SK-N-SH treated with all-trans-retinoic acid at 6 μM for 48 hours (cell line): Measurements from ENCODE around the gene CHRNA4.
"Not testable (repeated sequence)": the region's sequence is repeated elsewhere in the genome, so short reads cannot be mapped to it uniquely, and the experiment has no call there.

ENCODE experiments used
- ATAC-seq: fragments of 200-7000 bp; cut with Tn5 transposase; 3 replicates; pipeline ENCODE4 v1.9.1; 2020; ENCODE audit warnings: mild to moderate bottlenecking, moderate library complexity
- ARNTL ChIP-seq: fragments of 450-650 bp; formaldehyde crosslinking; IDR thresholded peaks from 2 replicates; pipeline ENCODE4 v1.5.0; 2020; ENCODE audit warnings: low read depth, mild to moderate bottlenecking, moderate library complexity, borderline replicate concordance
- BACH2 ChIP-seq: fragments of 250-450 bp; sonication (Bioruptor Pico); IDR thresholded peaks from 2 replicates; pipeline ENCODE4 v1.9.0; 2021; ENCODE audit warnings: mild to moderate bottlenecking, borderline replicate concordance
- CSDC2 ChIP-seq: fragments of 250-450 bp; sonication (Bioruptor Pico); IDR thresholded peaks from 2 replicates; pipeline ENCODE4 v1.5.0; 2020; ENCODE audit warnings: mild to moderate bottlenecking, moderate library complexity
- ESRRG ChIP-seq: fragments of 250-450 bp; sonication (Bioruptor Pico); IDR thresholded peaks from 2 replicates; pipeline ENCODE4 v1.6.1; 2021; ENCODE audit warnings: mild to moderate bottlenecking
- GLIS3 ChIP-seq: fragments of 250-450 bp; sonication (Bioruptor Pico); IDR thresholded peaks from 2 replicates; pipeline ENCODE4 v1.5.0; 2020; ENCODE audit warnings: mild to moderate bottlenecking, moderate library complexity
- ISL1 ChIP-seq: fragments of 250-450 bp; sonication (Bioruptor Pico); IDR thresholded peaks from 2 replicates; pipeline ENCODE4 v2.1.2; 2022; ENCODE audit warnings: mild to moderate bottlenecking, moderate library complexity
- OSR1 ChIP-seq: fragments of 250-450 bp; sonication (Bioruptor Pico); IDR thresholded peaks from 2 replicates; pipeline ENCODE4 v1.8.0; 2022; ENCODE audit warnings: moderate library complexity, mild to moderate bottlenecking, inconsistent platforms
- PATZ1 ChIP-seq: fragments of 250-450 bp; sonication (Bioruptor Pico); IDR thresholded peaks from 2 replicates; pipeline ENCODE4 v1.8.0; 2020; ENCODE audit warnings: mild to moderate bottlenecking, moderate library complexity, borderline replicate concordance
- PPARA ChIP-seq: fragments of 250-450 bp; sonication (Bioruptor Pico); IDR thresholded peaks from 2 replicates; pipeline ENCODE4 v1.5.0; 2020; ENCODE audit warnings: mild to moderate bottlenecking, borderline replicate concordance
- RARB ChIP-seq: fragments of 250-450 bp; sonication (Bioruptor Pico); IDR thresholded peaks from 2 replicates; pipeline ENCODE4 v1.8.0; 2021; ENCODE audit warnings: mild to moderate bottlenecking, moderate library complexity
- SNAI2 ChIP-seq: fragments of 250-450 bp; sonication (Bioruptor Pico); IDR thresholded peaks from 2 replicates; pipeline ENCODE4 v1.5.0; 2020; ENCODE audit warnings: mild to moderate bottlenecking, moderate library complexity
- TCF4 ChIP-seq: fragments of 250-450 bp; sonication (Bioruptor Pico); IDR thresholded peaks from 2 replicates; pipeline ENCODE4 v1.8.0; 2021; ENCODE audit warnings: mild to moderate bottlenecking, moderate library complexity, borderline replicate concordance
- TSHZ2 ChIP-seq: fragments of 250-450 bp; sonication (Bioruptor Pico); IDR thresholded peaks from 2 replicates; pipeline ENCODE4 v1.5.0; 2020; ENCODE audit warnings: mild to moderate bottlenecking, moderate library complexity
- ZC3H10 ChIP-seq: fragments of 250-450 bp; sonication (Bioruptor Pico); IDR thresholded peaks from 2 replicates; pipeline ENCODE4 v1.5.1; 2021; ENCODE audit warnings: mild to moderate bottlenecking, moderate library complexity
- ZFP3 ChIP-seq: fragments of 250-450 bp; sonication (Bioruptor Pico); IDR thresholded peaks from 2 replicates; pipeline ENCODE4 v1.5.0; 2020; ENCODE audit warnings: mild to moderate bottlenecking, moderate library complexity
- ZFP30 ChIP-seq: fragments of 450-650 bp; formaldehyde crosslinking; IDR thresholded peaks from 2 replicates; pipeline ENCODE4 v1.5.0; 2022; ENCODE audit warnings: mild to moderate bottlenecking, moderate library complexity
- ZNF565 ChIP-seq: fragments of 450-650 bp; formaldehyde crosslinking; conservative IDR thresholded peaks from 2 replicates; pipeline ENCODE4 v1.5.0; 2020; ENCODE audit warnings: low read depth, mild to moderate bottlenecking, moderate library complexity
- ZNF70 ChIP-seq: fragments of 450-650 bp; formaldehyde crosslinking; IDR thresholded peaks from 2 replicates; pipeline ENCODE4 v1.5.0; 2020; ENCODE audit warnings: mild to moderate bottlenecking, moderate library complexity
- ZNF8 ChIP-seq: fragments of 450-650 bp; formaldehyde crosslinking; IDR thresholded peaks from 2 replicates; pipeline ENCODE4 v1.5.0; 2020; ENCODE audit warnings: mild to moderate bottlenecking, moderate library complexity
- TF ChIP-seq, protein P1 (sequence below): fragments of 250-450 bp; sonication (Bioruptor Pico); IDR thresholded peaks from 2 replicates; pipeline ENCODE4 v1.5.1; 2020; ENCODE audit warnings: low read depth, mild to moderate bottlenecking, moderate library complexity
- TF ChIP-seq, protein P2 (sequence below): fragments of 250-450 bp; sonication (Bioruptor Pico); IDR thresholded peaks from 2 replicates; pipeline ENCODE4 v1.5.1; 2021; ENCODE audit warnings: mild to moderate bottlenecking, moderate library complexity
- TF ChIP-seq, protein P3 (sequence below): fragments of 250-450 bp; sonication (Bioruptor Pico); IDR thresholded peaks from 2 replicates; pipeline ENCODE4 v1.8.0; 2021; ENCODE audit warnings: low read depth, mild to moderate bottlenecking, moderate library complexity, borderline replicate concordance

Gene CHRNA4

GRCh38 chr20:63342561-63343459 lies 18.3 kb downstream of the CHRNA4 start:
- no peak for ATAC-seq
- TF ChIP-seq, protein P1, sequence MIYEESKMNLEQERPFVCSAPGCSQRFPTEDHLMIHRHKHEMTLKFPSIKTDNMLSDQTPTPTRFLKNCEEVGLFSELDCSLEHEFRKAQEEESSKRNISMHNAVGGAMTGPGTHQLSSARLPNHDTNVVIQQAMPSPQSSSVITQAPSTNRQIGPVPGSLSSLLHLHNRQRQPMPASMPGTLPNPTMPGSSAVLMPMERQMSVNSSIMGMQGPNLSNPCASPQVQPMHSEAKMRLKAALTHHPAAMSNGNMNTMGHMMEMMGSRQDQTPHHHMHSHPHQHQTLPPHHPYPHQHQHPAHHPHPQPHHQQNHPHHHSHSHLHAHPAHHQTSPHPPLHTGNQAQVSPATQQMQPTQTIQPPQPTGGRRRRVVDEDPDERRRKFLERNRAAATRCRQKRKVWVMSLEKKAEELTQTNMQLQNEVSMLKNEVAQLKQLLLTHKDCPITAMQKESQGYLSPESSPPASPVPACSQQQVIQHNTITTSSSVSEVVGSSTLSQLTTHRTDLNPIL (CRISPR knock-in tag): no peak
- TF ChIP-seq BACH2: no peak
- TF ChIP-seq OSR1: no peak
- no peak for TF ChIP-seq PPARA (CRISPR knock-in tag)
- no peak for TF ChIP-seq ZNF565
- TF ChIP-seq, protein P2, sequence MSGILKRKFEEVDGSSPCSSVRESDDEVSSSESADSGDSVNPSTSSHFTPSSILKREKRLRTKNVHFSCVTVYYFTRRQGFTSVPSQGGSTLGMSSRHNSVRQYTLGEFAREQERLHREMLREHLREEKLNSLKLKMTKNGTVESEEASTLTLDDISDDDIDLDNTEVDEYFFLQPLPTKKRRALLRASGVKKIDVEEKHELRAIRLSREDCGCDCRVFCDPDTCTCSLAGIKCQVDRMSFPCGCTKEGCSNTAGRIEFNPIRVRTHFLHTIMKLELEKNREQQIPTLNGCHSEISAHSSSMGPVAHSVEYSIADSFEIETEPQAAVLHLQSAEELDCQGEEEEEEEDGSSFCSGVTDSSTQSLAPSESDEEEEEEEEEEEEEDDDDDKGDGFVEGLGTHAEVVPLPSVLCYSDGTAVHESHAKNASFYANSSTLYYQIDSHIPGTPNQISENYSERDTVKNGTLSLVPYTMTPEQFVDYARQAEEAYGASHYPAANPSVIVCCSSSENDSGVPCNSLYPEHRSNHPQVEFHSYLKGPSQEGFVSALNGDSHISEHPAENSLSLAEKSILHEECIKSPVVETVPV: no peak
- no peak for TF ChIP-seq ZFP30 (CRISPR knock-in tag)
- TF ChIP-seq RARB (CRISPR knock-in tag): no peak
- TF ChIP-seq GLIS3 (CRISPR knock-in tag): no peak
- TF ChIP-seq ZC3H10 (CRISPR knock-in tag): no peak
- TF ChIP-seq ZNF70 (CRISPR knock-in tag): no peak
- no peak for TF ChIP-seq ISL1 (CRISPR knock-in tag)
- no peak for TF ChIP-seq SNAI2 (CRISPR knock-in tag)
- TF ChIP-seq CSDC2 (CRISPR knock-in tag): no peak
- no peak for TF ChIP-seq ESRRG (CRISPR knock-in tag)

DNA sequence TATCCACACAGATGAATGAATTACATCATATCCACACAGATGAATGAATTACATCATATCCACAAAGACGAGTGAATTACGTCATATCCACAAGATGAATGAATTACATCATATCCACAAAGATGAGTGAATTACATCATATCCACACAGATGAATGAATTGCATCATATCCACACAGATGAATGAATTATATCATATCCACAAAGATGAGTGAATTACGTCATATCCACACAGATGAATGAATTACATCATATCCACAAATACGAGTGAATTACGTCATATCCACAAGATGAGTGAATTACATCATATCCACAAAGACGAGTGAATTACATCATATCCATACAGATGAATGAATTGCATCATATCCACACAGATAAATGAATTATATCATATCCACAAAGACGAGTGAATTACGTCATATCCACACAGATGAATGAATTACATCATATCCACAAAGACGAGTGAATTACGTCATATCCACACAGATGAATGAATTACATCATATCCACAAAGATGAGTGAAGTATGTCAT lies 20.9 kb downstream of the CHRNA4 start:
- not testable (repeated sequence) for ATAC-seq

DNA sequence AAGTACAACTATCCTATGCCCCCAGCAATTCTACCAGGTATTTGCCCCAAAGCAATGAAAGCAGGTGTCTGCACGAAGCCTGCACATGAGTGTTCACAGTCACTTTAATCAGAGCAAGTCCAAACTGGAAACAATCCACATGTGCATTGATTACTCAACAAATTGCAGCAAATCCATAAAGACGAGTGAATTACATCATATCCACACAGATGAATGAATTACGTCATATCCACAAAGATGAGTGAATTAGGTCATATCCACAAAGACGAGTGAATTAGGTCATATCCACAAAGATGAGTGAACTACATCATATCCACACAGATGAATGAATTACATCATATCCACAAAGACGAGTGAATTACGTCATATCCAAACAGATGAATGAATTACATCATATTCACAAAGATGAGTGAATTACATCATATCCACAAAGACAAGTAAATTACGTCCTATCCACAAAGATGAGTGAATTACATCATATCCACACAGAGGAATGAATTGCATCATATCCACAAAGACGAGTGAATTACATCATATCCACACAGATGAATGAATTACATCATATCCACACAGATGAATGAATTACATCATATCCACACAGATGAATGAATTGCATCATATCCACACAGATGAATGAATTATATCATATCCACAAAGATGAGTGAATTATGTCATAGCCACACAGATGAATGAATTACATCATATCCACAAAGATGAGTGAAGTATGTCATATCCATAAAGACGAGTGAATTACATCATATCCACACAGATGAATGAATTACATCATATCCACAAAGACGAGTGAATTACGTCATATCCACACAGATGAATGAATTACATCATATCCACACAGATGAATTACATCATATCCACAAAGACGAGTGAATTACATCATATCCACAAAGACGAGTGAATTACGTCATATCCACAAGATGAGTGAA lies 21.7 kb downstream of the CHRNA4 start:
- ATAC-seq: not testable (repeated sequence)

DNA sequence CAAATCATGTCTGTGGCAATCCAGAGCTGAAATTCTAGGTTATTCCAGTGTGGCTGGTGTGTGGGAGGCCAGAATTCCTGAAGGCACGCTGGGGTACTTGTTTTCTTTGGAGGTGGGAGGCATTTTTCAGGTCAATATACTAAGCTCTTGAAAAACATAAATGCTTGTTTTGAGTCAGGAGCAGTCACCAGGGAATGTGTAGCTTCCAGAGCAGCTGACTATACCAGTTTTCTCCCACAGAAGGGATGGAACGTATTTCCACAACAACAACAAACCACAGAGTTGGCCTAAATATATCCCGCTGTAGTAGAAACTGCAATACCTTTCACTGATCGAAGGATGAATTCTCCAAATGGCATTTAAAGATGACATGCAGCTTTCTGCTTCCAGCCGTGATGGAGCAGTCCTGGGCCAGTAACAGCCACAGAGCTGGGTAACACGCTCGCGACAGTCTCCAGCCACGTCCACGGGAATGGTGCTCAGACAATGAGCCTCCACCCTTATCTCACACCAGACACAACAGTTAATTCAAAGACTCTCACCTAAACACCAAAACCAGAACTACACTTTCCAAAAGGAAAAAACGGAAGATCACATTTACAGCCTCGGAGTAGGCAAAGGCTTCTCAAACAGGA lies 23.2 kb downstream of the CHRNA4 start:
- TF ChIP-seq TSHZ2 (no peak), ZFP3 (CRISPR knock-in tag) (no peak), ARNTL (CRISPR knock-in tag) (no peak), PATZ1 (CRISPR knock-in tag) (no peak), RARB (CRISPR knock-in tag) (no peak), TCF4 (CRISPR knock-in tag) (no peak), ISL1 (CRISPR knock-in tag) (no peak), ZNF565 (no peak), ZNF8 (CRISPR knock-in tag) (no peak), PPARA (CRISPR knock-in tag) (no peak), CSDC2 (CRISPR knock-in tag) (no peak)
- TF ChIP-seq, protein P3, sequence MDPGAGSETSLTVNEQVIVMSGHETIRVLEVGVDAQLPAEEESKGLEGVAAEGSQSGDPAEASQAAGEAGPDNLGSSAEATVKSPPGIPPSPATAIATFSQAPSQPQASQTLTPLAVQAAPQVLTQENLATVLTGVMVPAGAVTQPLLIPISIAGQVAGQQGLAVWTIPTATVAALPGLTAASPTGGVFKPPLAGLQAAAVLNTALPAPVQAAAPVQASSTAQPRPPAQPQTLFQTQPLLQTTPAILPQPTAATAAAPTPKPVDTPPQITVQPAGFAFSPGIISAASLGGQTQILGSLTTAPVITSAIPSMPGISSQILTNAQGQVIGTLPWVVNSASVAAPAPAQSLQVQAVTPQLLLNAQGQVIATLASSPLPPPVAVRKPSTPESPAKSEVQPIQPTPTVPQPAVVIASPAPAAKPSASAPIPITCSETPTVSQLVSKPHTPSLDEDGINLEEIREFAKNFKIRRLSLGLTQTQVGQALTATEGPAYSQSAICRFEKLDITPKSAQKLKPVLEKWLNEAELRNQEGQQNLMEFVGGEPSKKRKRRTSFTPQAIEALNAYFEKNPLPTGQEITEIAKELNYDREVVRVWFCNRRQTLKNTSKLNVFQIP (CRISPR knock-in tag): no peak
- TF ChIP-seq, protein P1 (CRISPR knock-in tag): no peak
- ATAC-seq: no peak
